OCI-LY1 (cell line): ENCODE measurements around the gene DPYSL3.

Source experiments
- H2AFZ ChIP-seq: fragments of 200-600 bp; sonication (generic), shearing (Covaris generic); 2 replicates; pipeline ENCODE4 v1.6.0; 2014; ENCODE audit warnings: antibody characterized with exemption, mild to moderate bottlenecking, low read length
- H3F3A ChIP-seq: fragments of 200-600 bp; sonication (generic), shearing (Covaris generic); 2 replicates; pipeline ENCODE4 v1.6.0; 2014; ENCODE audit warnings: mild to moderate bottlenecking, antibody characterized with exemption, low read length, moderate library complexity; ENCODE audit not compliant: insufficient read depth
- H3K27ac ChIP-seq: fragments of 200-600 bp; sonication (generic); 2 replicates; pipeline ENCODE4 v1.5.1; 2014; ENCODE audit warnings: low read length, mixed run types, mild to moderate bottlenecking, low read depth; ENCODE audit not compliant: poor library complexity, severe bottlenecking
- H3K27me3 ChIP-seq: fragments of 200-600 bp; sonication (generic); 2 replicates; pipeline ENCODE4 v1.6.0; 2014; ENCODE audit warnings: antibody characterized with exemption, mild to moderate bottlenecking, low read length, moderate library complexity; ENCODE audit not compliant: insufficient read depth
- H3K36me3 ChIP-seq: fragments of 200-600 bp; sonication (generic); 2 replicates; pipeline ENCODE4 v1.6.1; 2014; ENCODE audit warnings: mild to moderate bottlenecking, antibody characterized with exemption, low read length, moderate library complexity, mixed read lengths; ENCODE audit not compliant: insufficient read depth
- H3K4me1 ChIP-seq: fragments of 200-600 bp; sonication (generic); 2 replicates; pipeline ENCODE4 v1.5.1; 2014; ENCODE audit warnings: mild to moderate bottlenecking, low read length, moderate library complexity; ENCODE audit not compliant: insufficient read depth, severe bottlenecking
- H3K4me2 ChIP-seq: fragments of 200-600 bp; sonication (generic), shearing (Covaris generic); 2 replicates; pipeline ENCODE4 v1.6.1; 2014; ENCODE audit warnings: low read length
- H3K4me3 ChIP-seq: fragments of 200-600 bp; sonication (generic); 2 replicates; pipeline ENCODE4 v1.5.1; 2014; ENCODE audit warnings: low read length, low read depth, mild to moderate bottlenecking, mixed read lengths; ENCODE audit not compliant: poor library complexity, severe bottlenecking
- H3K79me2 ChIP-seq: fragments of 200-600 bp; shearing (Covaris generic); 2 replicates; pipeline ENCODE4 v1.6.1; 2016; ENCODE audit warnings: mixed run types, low read length, mixed read lengths; ENCODE audit not compliant: insufficient read depth
- H3K9ac ChIP-seq: fragments of 200-600 bp; sonication (generic), shearing (Covaris generic); 2 replicates; pipeline ENCODE4 v1.6.1; 2014; ENCODE audit warnings: mild to moderate bottlenecking, low read length, mixed read lengths
- H3K9me2 ChIP-seq: fragments of 200-600 bp; sonication (generic), shearing (Covaris generic); 2 replicates; pipeline ENCODE4 v1.6.1; 2014; ENCODE audit warnings: low read depth, mild to moderate bottlenecking, low read length, mixed read lengths
- H3K9me3 ChIP-seq: fragments of 200-600 bp; shearing (Covaris generic); 2 replicates; pipeline ENCODE4 v1.6.1; 2014; ENCODE audit warnings: low read length, mixed read lengths
- H4K20me1 ChIP-seq: fragments of 200-600 bp; sonication (generic), shearing (Covaris generic); 2 replicates; pipeline ENCODE4 v1.6.0; 2016; ENCODE audit warnings: mild to moderate bottlenecking, low read length; ENCODE audit not compliant: insufficient read depth
- EZH2 ChIP-seq: fragments of 200-600 bp; sonication (generic), shearing (Covaris generic); IDR thresholded peaks from 2 replicates; pipeline ENCODE4 v1.8.0; 2017; ENCODE audit warnings: borderline replicate concordance, mixed run types, mild to moderate bottlenecking, antibody characterized with exemption, low read length, moderate library complexity, mixed read lengths
- TF ChIP-seq, protein P1 (sequence below): fragments of 200-600 bp; sonication (generic), shearing (Covaris generic); IDR thresholded peaks from 2 replicates; pipeline ENCODE4 v1.5.1; 2017; ENCODE audit warnings: mild to moderate bottlenecking, antibody characterized with exemption, low read length, moderate library complexity, mixed read lengths

Gene DPYSL3

GRCh38 chr5:147344861-147345260, 165.0 kb downstream of the DPYSL3 start:
- H3K4me1 ChIP-seq, result no peaks in the 10 kb centered on the region
- H3K79me2 ChIP-seq, result no peaks in the 10 kb centered on the region
- no peaks in the 10 kb centered on the region for H3K27me3 ChIP-seq
- no peak overlapping the region for H3K27ac ChIP-seq
- H3K9ac ChIP-seq, result no peak overlapping the region
- TF ChIP-seq EZH2, result no peak
- TF ChIP-seq, protein P1, sequence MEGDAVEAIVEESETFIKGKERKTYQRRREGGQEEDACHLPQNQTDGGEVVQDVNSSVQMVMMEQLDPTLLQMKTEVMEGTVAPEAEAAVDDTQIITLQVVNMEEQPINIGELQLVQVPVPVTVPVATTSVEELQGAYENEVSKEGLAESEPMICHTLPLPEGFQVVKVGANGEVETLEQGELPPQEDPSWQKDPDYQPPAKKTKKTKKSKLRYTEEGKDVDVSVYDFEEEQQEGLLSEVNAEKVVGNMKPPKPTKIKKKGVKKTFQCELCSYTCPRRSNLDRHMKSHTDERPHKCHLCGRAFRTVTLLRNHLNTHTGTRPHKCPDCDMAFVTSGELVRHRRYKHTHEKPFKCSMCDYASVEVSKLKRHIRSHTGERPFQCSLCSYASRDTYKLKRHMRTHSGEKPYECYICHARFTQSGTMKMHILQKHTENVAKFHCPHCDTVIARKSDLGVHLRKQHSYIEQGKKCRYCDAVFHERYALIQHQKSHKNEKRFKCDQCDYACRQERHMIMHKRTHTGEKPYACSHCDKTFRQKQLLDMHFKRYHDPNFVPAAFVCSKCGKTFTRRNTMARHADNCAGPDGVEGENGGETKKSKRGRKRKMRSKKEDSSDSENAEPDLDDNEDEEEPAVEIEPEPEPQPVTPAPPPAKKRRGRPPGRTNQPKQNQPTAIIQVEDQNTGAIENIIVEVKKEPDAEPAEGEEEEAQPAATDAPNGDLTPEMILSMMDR, result no peak
- H4K20me1 ChIP-seq, result no peaks in the 10 kb centered on the region
- no peaks in the 10 kb centered on the region for H3K9me2 ChIP-seq
- H3K4me3 ChIP-seq, result no peak overlapping the region
- H3K36me3 ChIP-seq, result no peaks in the 10 kb centered on the region
- H3F3A ChIP-seq, result no peaks in the 10 kb centered on the region
- H2AFZ ChIP-seq, result no peak overlapping the region
- H3K9me3 ChIP-seq, result no peaks in the 10 kb centered on the region
- no peak overlapping the region for H3K4me2 ChIP-seq

DNA sequence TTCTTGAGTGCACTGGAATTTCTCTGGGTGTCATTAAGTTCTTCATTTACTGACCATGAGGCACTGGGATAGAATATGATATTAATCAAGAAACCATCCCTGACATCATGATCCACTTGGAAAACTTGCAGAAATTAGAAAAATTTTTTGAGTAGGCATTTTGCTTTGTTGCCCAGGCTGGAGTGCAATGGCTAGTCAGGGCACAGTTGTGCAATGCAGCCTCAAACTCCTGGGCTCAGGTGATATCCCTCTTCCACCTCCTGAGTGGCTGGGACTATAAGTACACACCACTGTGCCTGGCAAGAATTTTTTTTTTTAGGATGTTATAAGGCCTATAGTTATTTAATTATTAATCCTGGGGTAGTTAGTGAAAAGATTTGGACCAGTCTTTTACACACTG, 168.5 kb downstream of the DPYSL3 start:
- Histone ChIP-seq H3K4me3 (no peak overlapping the region), H3K36me3 (no peaks in the 10 kb centered on the region), H3K9ac (no peak overlapping the region), H3K9me3 (no peaks in the 10 kb centered on the region), H3K27ac (no peak overlapping the region), H3K9me2 (no peaks in the 10 kb centered on the region), H3F3A (no peaks in the 10 kb centered on the region), H3K79me2 (no peaks in the 10 kb centered on the region), H2AFZ (no peak overlapping the region), H3K4me1 (no peaks in the 10 kb centered on the region), H3K4me2 (no peak overlapping the region), H4K20me1 (no peaks in the 10 kb centered on the region), H3K27me3 (no peaks in the 10 kb centered on the region)
- TF ChIP-seq, protein P1, result no peak
- no peak for TF ChIP-seq EZH2

GRCh38 chr5:147340941-147341340, 168.9 kb downstream of the DPYSL3 start:
- Histone ChIP-seq H3K36me3 (no peaks in the 10 kb centered on the region), H3K4me2 (no peak overlapping the region), H3K79me2 (no peaks in the 10 kb centered on the region), H3K4me3 (no peak overlapping the region), H2AFZ (no peak overlapping the region), H3F3A (no peaks in the 10 kb centered on the region), H3K9me3 (no peaks in the 10 kb centered on the region), H3K9me2 (no peaks in the 10 kb centered on the region), H3K9ac (no peak overlapping the region), H3K4me1 (no peaks in the 10 kb centered on the region), H3K27me3 (no peaks in the 10 kb centered on the region), H4K20me1 (no peaks in the 10 kb centered on the region), H3K27ac (no peak overlapping the region)
- TF ChIP-seq, protein P1, result no peak
- no peak for TF ChIP-seq EZH2
